ENCODE results near the gene TMEM132C. TPM values are rescaled to one million over a fixed set of nuclear protein-coding genes. Genes with fewer than 3 reads are reported as not detected.

The TMEM132C gene
- total RNA-seq, 2 experiments from 2014 or later, result not detected

GRCh38 chr12:128336204-128337070, 69.5 kb downstream of the TMEM132C start:
- H2AFZ ChIP-seq (ENCODE audit: low read length), result no peak overlapping the region
- H3K27ac ChIP-seq (ENCODE audit: low read depth, low read length, poor library complexity, severe bottlenecking), result no peak overlapping the region
- no TSS peak for BruUV-seq (replicated peaks)
- DNase-seq (ENCODE audit: low spot score), result no peak
- TF ChIP-seq, protein P1, sequence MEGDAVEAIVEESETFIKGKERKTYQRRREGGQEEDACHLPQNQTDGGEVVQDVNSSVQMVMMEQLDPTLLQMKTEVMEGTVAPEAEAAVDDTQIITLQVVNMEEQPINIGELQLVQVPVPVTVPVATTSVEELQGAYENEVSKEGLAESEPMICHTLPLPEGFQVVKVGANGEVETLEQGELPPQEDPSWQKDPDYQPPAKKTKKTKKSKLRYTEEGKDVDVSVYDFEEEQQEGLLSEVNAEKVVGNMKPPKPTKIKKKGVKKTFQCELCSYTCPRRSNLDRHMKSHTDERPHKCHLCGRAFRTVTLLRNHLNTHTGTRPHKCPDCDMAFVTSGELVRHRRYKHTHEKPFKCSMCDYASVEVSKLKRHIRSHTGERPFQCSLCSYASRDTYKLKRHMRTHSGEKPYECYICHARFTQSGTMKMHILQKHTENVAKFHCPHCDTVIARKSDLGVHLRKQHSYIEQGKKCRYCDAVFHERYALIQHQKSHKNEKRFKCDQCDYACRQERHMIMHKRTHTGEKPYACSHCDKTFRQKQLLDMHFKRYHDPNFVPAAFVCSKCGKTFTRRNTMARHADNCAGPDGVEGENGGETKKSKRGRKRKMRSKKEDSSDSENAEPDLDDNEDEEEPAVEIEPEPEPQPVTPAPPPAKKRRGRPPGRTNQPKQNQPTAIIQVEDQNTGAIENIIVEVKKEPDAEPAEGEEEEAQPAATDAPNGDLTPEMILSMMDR (conservative IDR thresholded peaks at IDR 0.05; ENCODE audit: low read length), result no peak
- no peak for TF ChIP-seq EZH2phosphoT487 (IDR thresholded peaks at IDR 0.05; ENCODE audit: borderline replicate concordance, low read depth, low read length)
- no peaks in the 10 kb centered on the region for H3K36me3 ChIP-seq (ENCODE audit: insufficient read depth, low read length)
- H3K9me3 ChIP-seq (ENCODE audit: low read length), result no peaks in the 10 kb centered on the region
- no peaks in the 10 kb centered on the region for H3K4me1 ChIP-seq (ENCODE audit: insufficient read depth, low read length, poor library complexity, severe bottlenecking)
- no peaks in the 10 kb centered on the region for H3K9me2 ChIP-seq (ENCODE audit: insufficient read depth, low read length)
- ChIA-PET CTCF (ENCODE audit: unreplicated experiment) (no interaction called here), POLR2A (no interaction called here)
- H4K20me1 ChIP-seq (ENCODE audit: insufficient read depth, low read length), result no peaks in the 10 kb centered on the region
- no peak overlapping the region for H3K4me2 ChIP-seq (ENCODE audit: low read length)
- intact Hi-C loops (cut with micrococcal nuclease; ENCODE audit: unreplicated experiment), result no loop called here
- no peaks in the 10 kb centered on the region for H3K79me2 ChIP-seq (ENCODE audit: insufficient read depth, low read depth, low read length)
- no peak overlapping the region for H3K4me3 ChIP-seq (ENCODE audit: low read depth, low read length, poor library complexity, severe bottlenecking)

- no peak for DNase-seq (ENCODE audit: low spot score)
- POLR2A ChIA-PET, result no interaction called here
- CTCF ChIA-PET (ENCODE audit: unreplicated experiment), result no interaction called here
- TF ChIP-seq, protein P1 (conservative IDR thresholded peaks at IDR 0.05; ENCODE audit: low read length), result no peak
- Histone ChIP-seq H3K27ac (ENCODE audit: low read depth, low read length, poor library complexity, severe bottlenecking) (no peak overlapping the region), H3K79me2 (ENCODE audit: insufficient read depth, low read depth, low read length) (no peaks in the 10 kb centered on the region), H2AFZ (ENCODE audit: low read length) (no peak overlapping the region), H3K9me2 (ENCODE audit: insufficient read depth, low read length) (no peaks in the 10 kb centered on the region), H3K4me1 (ENCODE audit: insufficient read depth, low read length, poor library complexity, severe bottlenecking) (no peaks in the 10 kb centered on the region), H4K20me1 (ENCODE audit: insufficient read depth, low read length) (no peaks in the 10 kb centered on the region), H3K4me2 (ENCODE audit: low read length) (no peak overlapping the region), H3K4me3 (ENCODE audit: low read depth, low read length, poor library complexity, severe bottlenecking) (no peak overlapping the region), H3K36me3 (ENCODE audit: insufficient read depth, low read length) (no peaks in the 10 kb centered on the region), H3K9me3 (ENCODE audit: low read length) (no peaks in the 10 kb centered on the region)
- intact Hi-C loops (cut with micrococcal nuclease; ENCODE audit: unreplicated experiment), result no loop called here
- BruUV-seq (replicated peaks), result no TSS peak
Measured at GRCh38 chr12:128337071-128337345, 70.0 kb downstream of the TMEM132C start.

- H3K9me2 ChIP-seq (ENCODE audit: insufficient read depth, low read length), result no peaks in the 10 kb centered on the region
- H3K79me2 ChIP-seq (ENCODE audit: insufficient read depth, low read depth, low read length), result no peaks in the 10 kb centered on the region
- intact Hi-C loops (cut with micrococcal nuclease; ENCODE audit: unreplicated experiment), result no loop called here
- no peak overlapping the region for H3K4me2 ChIP-seq (ENCODE audit: low read length)
- no TSS peak for BruUV-seq (replicated peaks)
- ChIA-PET POLR2A (no interaction called here), CTCF (ENCODE audit: unreplicated experiment) (no interaction called here)
- H3K27ac ChIP-seq (ENCODE audit: low read depth, low read length, poor library complexity, severe bottlenecking), result no peak overlapping the region
- H3K9me3 ChIP-seq (ENCODE audit: low read length), result no peaks in the 10 kb centered on the region
- no peak for DNase-seq (ENCODE audit: low spot score)
- no peaks in the 10 kb centered on the region for H4K20me1 ChIP-seq (ENCODE audit: insufficient read depth, low read length)
- no peak overlapping the region for H3K4me3 ChIP-seq (ENCODE audit: low read depth, low read length, poor library complexity, severe bottlenecking)
- TF ChIP-seq, protein P1 (conservative IDR thresholded peaks at IDR 0.05; ENCODE audit: low read length), result no peak
- no peak for TF ChIP-seq EZH2phosphoT487 (IDR thresholded peaks at IDR 0.05; ENCODE audit: borderline replicate concordance, low read depth, low read length)
- H2AFZ ChIP-seq (ENCODE audit: low read length), result no peak overlapping the region
- no peaks in the 10 kb centered on the region for H3K36me3 ChIP-seq (ENCODE audit: insufficient read depth, low read length)
- no peaks in the 10 kb centered on the region for H3K4me1 ChIP-seq (ENCODE audit: insufficient read depth, low read length, poor library complexity, severe bottlenecking)
Measured at GRCh38 chr12:128337431-128338170, 70.6 kb downstream of the TMEM132C start.

All from OCI-LY7 (cell line).